Measurements from ENCODE around the gene TRIM74.
"Not testable (repeated sequence)": the region's sequence is repeated elsewhere in the genome, so short reads cannot be mapped to it uniquely, and the experiment has no call there.

Gene TRIM74

GRCh38 chr7:72968980-72969516 lies at the start of gene TRIM74:
Gene TRIM74 (minus strand): TSS chr7:72969466. CDS start chr7:72966157, 3,309 bp downstream.
- H3K9me3 Mint-ChIP-seq, H3K4me1 Mint-ChIP-seq, H3K4me3 Mint-ChIP-seq, H3K27me3 Mint-ChIP-seq, H3K27ac Mint-ChIP-seq, CTCF ChIA-PET, H3K36me3 Mint-ChIP-seq, DNase-seq: not testable (repeated sequence)

GRCh38 chr7:73006491-73006890 lies 37.2 kb upstream of the TRIM74 start:
- CTCF ChIA-PET, DNase-seq, H3K27me3 Mint-ChIP-seq, H3K36me3 Mint-ChIP-seq, H3K9me3 Mint-ChIP-seq, H3K4me1 Mint-ChIP-seq, H3K27ac Mint-ChIP-seq: not testable (repeated sequence)
- peak overlapping the region; percentile 49 for H3K4me3 Mint-ChIP-seq

GRCh38 chr7:73005693-73006447 lies 36.6 kb upstream of the TRIM74 start:
- H3K27me3 Mint-ChIP-seq, H3K9me3 Mint-ChIP-seq, CTCF ChIA-PET, H3K36me3 Mint-ChIP-seq, H3K4me1 Mint-ChIP-seq: not testable (repeated sequence)
- peak overlapping the region; percentile 95 for H3K4me3 Mint-ChIP-seq
- DNase-seq, result peak; percentile 92
- H3K27ac Mint-ChIP-seq, result peak overlapping the region; percentile 99

GRCh38 chr7:73005356-73005692 lies 36.1 kb upstream of the TRIM74 start:
- CTCF ChIA-PET, result not testable (repeated sequence)
- DNase-seq, result peak; percentile 77

GRCh38 chr7:72997887-72998468 lies 28.7 kb upstream of the TRIM74 start:
- H3K27me3 Mint-ChIP-seq, H3K4me1 Mint-ChIP-seq, DNase-seq, H3K36me3 Mint-ChIP-seq, H3K27ac Mint-ChIP-seq, H3K4me3 Mint-ChIP-seq, H3K9me3 Mint-ChIP-seq, CTCF ChIA-PET: not testable (repeated sequence)

More at GRCh38 chr7:73005356-73005692, 36.1 kb upstream of the TRIM74 start:
- Mint-ChIP-seq H3K4me3 (peak overlapping the region; percentile 95), H3K27ac (peak overlapping the region; percentile 99)
- not testable (repeated sequence) for H3K27me3 Mint-ChIP-seq, H3K9me3 Mint-ChIP-seq, H3K36me3 Mint-ChIP-seq, H3K4me1 Mint-ChIP-seq

GRCh38 chr7:72997447-72997846 lies 28.2 kb upstream of the TRIM74 start:
- CTCF ChIA-PET, H3K9me3 Mint-ChIP-seq, H3K4me3 Mint-ChIP-seq, H3K4me1 Mint-ChIP-seq, DNase-seq, H3K36me3 Mint-ChIP-seq, H3K27me3 Mint-ChIP-seq, H3K27ac Mint-ChIP-seq: not testable (repeated sequence)

GRCh38 chr7:72995484-72995883 lies 26.2 kb upstream of the TRIM74 start:
- H3K9me3 Mint-ChIP-seq, DNase-seq, H3K27me3 Mint-ChIP-seq, H3K27ac Mint-ChIP-seq, H3K4me3 Mint-ChIP-seq, CTCF ChIA-PET, H3K4me1 Mint-ChIP-seq, H3K36me3 Mint-ChIP-seq: not testable (repeated sequence)

GRCh38 chr7:72990146-72990913 lies 21.1 kb upstream of the TRIM74 start:
- CTCF ChIA-PET, H3K4me1 Mint-ChIP-seq, H3K36me3 Mint-ChIP-seq, H3K4me3 Mint-ChIP-seq, H3K27me3 Mint-ChIP-seq, H3K9me3 Mint-ChIP-seq, H3K27ac Mint-ChIP-seq, DNase-seq: not testable (repeated sequence)

- not testable (repeated sequence) for H3K27me3 Mint-ChIP-seq
Observed at GRCh38 chr7:72982084-72982483, 12.8 kb upstream of the TRIM74 start.

GRCh38 chr7:72980382-72980781 lies 11.1 kb upstream of the TRIM74 start:
- DNase-seq, H3K27me3 Mint-ChIP-seq, CTCF ChIA-PET, H3K27ac Mint-ChIP-seq, H3K36me3 Mint-ChIP-seq, H3K4me1 Mint-ChIP-seq, H3K4me3 Mint-ChIP-seq, H3K9me3 Mint-ChIP-seq: not testable (repeated sequence)

More at GRCh38 chr7:72982084-72982483, 12.8 kb upstream of the TRIM74 start:
- H3K27ac Mint-ChIP-seq, H3K9me3 Mint-ChIP-seq, DNase-seq, CTCF ChIA-PET, H3K4me1 Mint-ChIP-seq, H3K4me3 Mint-ChIP-seq, H3K36me3 Mint-ChIP-seq: not testable (repeated sequence)

- CTCF ChIA-PET, H3K4me1 Mint-ChIP-seq, H3K9me3 Mint-ChIP-seq, H3K27me3 Mint-ChIP-seq, DNase-seq, H3K4me3 Mint-ChIP-seq, H3K27ac Mint-ChIP-seq, H3K36me3 Mint-ChIP-seq: not testable (repeated sequence)
Observed at GRCh38 chr7:72976434-72976833, 7.2 kb upstream of the TRIM74 start.

GRCh38 chr7:72975656-72976286 lies 6.5 kb upstream of the TRIM74 start:
- not testable (repeated sequence) for H3K4me3 Mint-ChIP-seq

GRCh38 chr7:72974781-72975180 lies 5.5 kb upstream of the TRIM74 start:
- H3K27me3 Mint-ChIP-seq, CTCF ChIA-PET, H3K4me1 Mint-ChIP-seq, H3K27ac Mint-ChIP-seq, H3K9me3 Mint-ChIP-seq, H3K4me3 Mint-ChIP-seq, H3K36me3 Mint-ChIP-seq, DNase-seq: not testable (repeated sequence)

More at GRCh38 chr7:72975656-72976286, 6.5 kb upstream of the TRIM74 start:
- H3K9me3 Mint-ChIP-seq, CTCF ChIA-PET, DNase-seq, H3K27ac Mint-ChIP-seq, H3K4me1 Mint-ChIP-seq, H3K27me3 Mint-ChIP-seq, H3K36me3 Mint-ChIP-seq: not testable (repeated sequence)

GRCh38 chr7:72971505-72971904 lies 2.2 kb upstream of the TRIM74 start:
- H3K4me3 Mint-ChIP-seq, DNase-seq, H3K4me1 Mint-ChIP-seq, H3K36me3 Mint-ChIP-seq, CTCF ChIA-PET, H3K27me3 Mint-ChIP-seq, H3K27ac Mint-ChIP-seq, H3K9me3 Mint-ChIP-seq: not testable (repeated sequence)
